CD4-positive, alpha-beta T cell treated with Interleukin-6 for 4 hours (primary cell): Measurements from ENCODE around the gene BSND.

Experiments used
- DNase-seq: peaks from one replicate; pipeline ENCODE4 v3.0.0-alpha.2; 2020; ENCODE audit warnings: mixed read lengths

The BSND gene

GRCh38 chr1:54994355-54994990 lies 4.3 kb upstream of the BSND start:
- no peak for DNase-seq

GRCh38 chr1:54995013-54995760 lies 3.5 kb upstream of the BSND start:
- DNase-seq: no peak

- peak; percentile 42 for DNase-seq
Observed at GRCh38 chr1:54995835-54996234, 2.9 kb upstream of the BSND start.

DNA sequence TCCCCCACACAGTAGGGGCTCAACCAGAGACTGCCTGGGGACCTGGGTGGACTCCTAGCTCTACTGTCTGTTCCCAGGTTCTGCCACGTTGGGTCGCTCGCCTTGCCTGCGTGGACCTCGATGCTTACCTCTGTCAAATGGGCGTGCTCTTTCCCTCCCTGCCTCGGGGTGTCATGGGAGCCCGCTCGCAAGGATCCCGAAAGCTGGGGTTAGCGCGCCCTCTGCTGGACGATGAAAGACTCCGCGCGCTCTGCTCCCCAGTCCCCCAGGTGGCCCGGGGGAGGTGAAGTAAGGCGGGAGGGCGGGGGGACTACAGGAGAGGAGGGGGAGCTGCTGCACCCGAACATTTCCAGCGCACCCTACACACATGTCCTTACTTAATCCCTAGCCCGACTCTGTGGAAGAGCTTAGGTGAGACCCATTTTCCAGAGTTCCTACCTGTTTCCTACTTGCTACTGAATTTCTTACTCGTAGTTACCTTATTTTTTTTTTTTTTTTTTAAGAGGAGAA lies 2.3 kb upstream of the BSND start:
- DNase-seq: peak; percentile 76

DNA sequence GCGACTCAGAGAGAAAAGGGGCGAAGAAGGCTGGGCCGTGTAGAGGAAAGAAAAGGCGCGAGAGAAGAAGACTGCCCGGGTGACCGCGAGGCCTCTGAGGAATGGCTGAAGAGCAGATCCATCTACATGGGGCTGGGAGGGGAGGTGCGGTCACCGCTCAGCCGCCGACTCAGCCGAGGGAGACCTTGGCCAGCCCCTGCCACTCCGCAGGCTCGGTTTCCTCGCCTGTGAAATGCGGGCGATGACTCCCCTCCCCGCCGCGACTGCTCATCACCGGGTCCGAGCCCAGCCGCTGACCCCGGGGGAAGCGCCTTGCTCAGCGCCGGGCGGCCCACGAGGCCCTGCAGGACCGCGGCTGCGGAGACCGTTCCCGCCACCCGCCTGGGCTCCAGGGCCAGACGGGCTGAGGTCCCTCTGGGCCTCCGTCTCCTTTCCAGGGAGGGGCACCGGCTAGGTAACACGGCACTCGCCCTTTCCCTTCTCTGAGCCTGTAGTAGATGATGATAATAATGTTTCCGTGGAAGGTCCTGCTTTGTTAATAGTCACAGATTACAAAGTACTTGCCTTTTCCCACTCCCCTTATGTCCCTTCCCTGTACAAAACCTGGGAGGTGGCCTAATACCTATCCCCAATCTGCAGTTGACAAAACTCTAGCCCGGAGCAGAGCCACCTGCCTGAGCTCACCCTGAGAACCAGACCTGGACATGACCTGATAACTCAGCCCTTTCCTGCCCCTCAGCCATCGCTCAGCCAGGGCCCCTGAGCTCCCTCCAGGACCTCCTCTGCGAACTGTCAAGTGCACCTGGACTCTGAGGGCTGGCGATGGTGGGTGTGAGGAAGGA lies 1.6 kb upstream of the BSND start:
- no peak for DNase-seq

- no peak for DNase-seq
Observed at GRCh38 chr1:54997711-54997986, 1.1 kb upstream of the BSND start.

- DNase-seq: no peak
Observed at GRCh38 chr1:54998100-54998499, 633 bp upstream of the BSND start.

- DNase-seq: no peak
Observed at GRCh38 chr1:55000110-55001085, 1.7 kb downstream of the BSND start.

DNA sequence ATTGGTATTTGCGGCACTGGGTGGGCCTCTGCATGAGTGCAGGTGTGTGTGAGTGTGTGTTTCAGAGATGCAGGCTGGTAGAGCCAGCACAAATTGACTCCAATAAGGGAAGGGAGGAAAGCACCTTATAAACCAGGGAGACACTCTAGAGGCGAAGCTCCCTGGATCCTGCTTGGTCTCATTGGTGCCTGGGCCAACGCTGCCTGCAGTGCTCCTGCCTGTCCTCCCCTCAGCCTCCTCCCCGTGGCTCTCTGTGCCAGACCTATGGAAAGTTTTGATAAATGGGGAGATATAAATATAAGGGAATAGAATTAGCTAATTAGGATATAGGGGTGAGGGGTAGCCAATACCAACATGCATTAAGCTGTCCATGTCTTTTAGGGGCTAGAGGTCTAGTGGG lies 2.6 kb downstream of the BSND start:
- no peak for DNase-seq

GRCh38 chr1:55002686-55003085 lies 4.0 kb downstream of the BSND start:
- DNase-seq: no peak

- DNase-seq: no peak
Observed at GRCh38 chr1:55005351-55006140, 6.8 kb downstream of the BSND start.

GRCh38 chr1:55006931-55007330 lies 8.2 kb downstream of the BSND start:
- no peak for DNase-seq

GRCh38 chr1:55007625-55008024 lies 8.9 kb downstream of the BSND start:
- no peak for DNase-seq

DNA sequence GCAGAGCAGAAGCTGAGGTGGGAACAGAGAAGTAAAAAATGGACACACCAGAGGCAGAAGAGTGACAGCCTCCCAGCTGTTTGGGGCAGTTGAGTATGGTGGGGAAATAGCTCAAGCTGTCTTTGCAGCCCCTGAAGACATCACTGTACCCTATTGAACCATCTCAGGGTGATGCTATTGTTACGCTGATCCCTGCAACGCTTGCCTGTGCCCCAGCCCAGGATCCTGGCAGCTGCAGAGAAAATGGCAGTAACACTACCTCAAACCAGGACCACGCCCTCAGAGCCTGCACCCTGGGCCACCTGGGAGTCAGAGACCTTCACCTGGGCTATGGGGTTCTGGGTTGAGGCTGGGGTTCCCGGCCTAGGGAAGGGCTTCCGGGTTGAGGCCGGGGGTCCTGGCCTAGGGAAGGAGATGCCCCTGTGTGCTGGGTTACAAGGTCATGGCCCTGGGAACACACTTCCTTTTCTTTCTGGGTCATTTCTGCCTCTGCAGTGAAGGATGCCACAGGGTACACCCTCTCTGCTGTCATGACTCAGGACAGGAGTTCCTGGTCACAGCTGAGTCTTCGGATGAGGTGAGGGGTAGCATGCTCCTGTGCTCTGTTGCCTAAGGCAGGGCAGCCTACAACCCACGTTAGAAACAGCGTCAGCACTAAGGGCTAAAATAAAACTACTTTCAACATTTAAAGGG lies 11.6 kb downstream of the BSND start:
- no peak for DNase-seq

DNA sequence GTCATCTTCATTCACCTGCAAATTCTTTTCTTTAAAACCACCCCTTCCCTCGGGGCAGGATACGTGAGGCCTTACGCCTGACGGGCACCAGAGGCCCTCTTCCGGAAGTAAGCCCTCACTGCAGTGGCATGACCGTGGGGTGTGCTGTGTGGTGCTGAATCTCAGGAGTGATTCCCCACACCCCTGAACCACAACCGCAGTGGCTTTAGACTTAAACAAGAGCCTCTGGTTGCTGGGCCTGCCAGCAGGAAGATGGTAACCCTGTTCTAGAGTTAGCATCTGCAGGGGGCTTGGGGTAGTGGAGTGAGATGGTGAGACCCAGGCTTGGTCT lies 12.1 kb downstream of the BSND start:
- no peak for DNase-seq

DNA sequence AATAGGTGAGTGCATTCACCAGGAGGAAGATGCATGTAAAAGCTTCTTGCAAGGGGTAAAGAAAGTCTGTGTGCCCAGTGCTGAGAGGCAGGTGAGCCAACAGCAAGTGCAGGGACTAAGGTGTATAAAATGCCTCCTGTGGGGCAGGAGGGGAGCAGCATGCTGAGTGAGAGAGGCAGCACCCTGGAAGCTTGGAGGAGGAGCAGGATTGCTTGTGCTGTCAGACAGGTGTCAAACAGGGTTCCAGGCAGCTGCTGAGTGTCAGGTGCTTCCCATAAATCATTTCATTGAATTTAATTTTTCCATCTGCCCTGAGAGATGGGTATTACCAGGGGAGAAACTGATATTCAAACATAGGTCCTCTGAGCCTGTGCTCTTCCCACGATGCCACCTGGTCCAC lies 13.9 kb downstream of the BSND start:
- no peak for DNase-seq

- no peak for DNase-seq
Observed at GRCh38 chr1:55015123-55015522, 16.4 kb downstream of the BSND start.

- no peak for DNase-seq
Observed at GRCh38 chr1:55015731-55016620, 17.2 kb downstream of the BSND start.

DNA sequence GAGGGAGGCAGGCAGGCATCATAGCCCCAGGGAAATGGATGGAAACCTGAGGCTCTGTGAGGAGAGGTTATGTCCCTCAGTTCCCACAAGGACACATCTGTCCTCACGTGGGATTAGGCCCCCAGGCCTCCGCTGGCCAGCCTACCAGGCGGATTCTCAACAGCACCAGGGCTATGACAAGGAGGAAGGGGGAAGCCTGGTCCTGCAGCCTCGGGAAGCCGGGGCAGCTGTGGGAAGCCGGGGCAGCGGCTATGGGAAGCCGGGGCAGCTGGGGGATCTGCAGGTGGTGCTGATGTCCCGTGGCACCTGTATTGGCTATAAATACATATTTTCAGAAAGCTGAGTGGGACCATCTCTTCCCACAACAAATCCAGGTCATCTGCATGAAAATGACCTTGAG lies 19.7 kb downstream of the BSND start:
- no peak for DNase-seq

- peak; percentile 63 for DNase-seq
Observed at GRCh38 chr1:55021942-55022546, 23.3 kb downstream of the BSND start.
